Endodermal cell (in vitro differentiated cells): ENCODE results near the gene PRR20G. TPM values are rescaled to one million over a fixed set of nuclear protein-coding genes. Genes with fewer than 3 reads are reported as not detected.

ENCODE experiments used
- DNase-seq: peaks from one replicate; pipeline ENCODE4 v3.0.0-alpha.2; 2017
- H3K27ac ChIP-seq: 2 replicates; pipeline ENCODE4 v1.5.1; 2013; ENCODE audit warnings: mild to moderate bottlenecking, low read depth, low read length, moderate library complexity
- H3K27me3 ChIP-seq: 2 replicates; pipeline ENCODE4 v1.6.1; 2013; ENCODE audit warnings: mild to moderate bottlenecking, low read length, moderate library complexity; ENCODE audit not compliant: insufficient read depth, control insufficient read depth, poor library complexity, severe bottlenecking
- H3K36me3 ChIP-seq: 2 replicates; pipeline ENCODE4 v1.7.0; 2013; ENCODE audit warnings: mild to moderate bottlenecking, low read length, moderate library complexity; ENCODE audit not compliant: control insufficient read depth, insufficient read depth
- H3K4me1 ChIP-seq: one replicate; pipeline ENCODE4 v1.7.0; 2013; ENCODE audit warnings: low read length; ENCODE audit not compliant: control insufficient read depth, insufficient read depth
- H3K4me3 ChIP-seq: 2 replicates; pipeline ENCODE4 v1.5.1; 2013; ENCODE audit warnings: mild to moderate bottlenecking, low read length, moderate library complexity
- H3K9ac ChIP-seq: 2 replicates; pipeline ENCODE4 v1.6.1; 2013; ENCODE audit warnings: mild to moderate bottlenecking, low read length, moderate library complexity; ENCODE audit not compliant: poor library complexity, severe bottlenecking; ENCODE audit errors: extremely low read depth
- H3K9me3 ChIP-seq: 2 replicates; pipeline ENCODE4 v1.6.1; 2013; ENCODE audit warnings: mild to moderate bottlenecking, low read length, moderate library complexity; ENCODE audit not compliant: control insufficient read depth
- H3K27ac Mint-ChIP-seq: 2 replicates; pipeline ENCODE4 v1.8.0; 2020; ENCODE audit warnings: mixed read lengths
- H3K27me3 Mint-ChIP-seq: 2 replicates; pipeline ENCODE4 v1.8.0; 2021; ENCODE audit warnings: mild to moderate bottlenecking, mixed read lengths; ENCODE audit not compliant: insufficient read depth
- H3K36me3 Mint-ChIP-seq: 2 replicates; pipeline ENCODE4 v1.8.0; 2020; ENCODE audit warnings: low read depth, mixed read lengths
- H3K4me1 Mint-ChIP-seq: 2 replicates; pipeline ENCODE4 v1.8.0; 2020; ENCODE audit warnings: mixed read lengths
- H3K4me3 Mint-ChIP-seq: 2 replicates; pipeline ENCODE4 v1.8.0; 2020; ENCODE audit warnings: mild to moderate bottlenecking, moderate library complexity, mixed read lengths
- H3K9me3 Mint-ChIP-seq: 2 replicates; pipeline ENCODE4 v1.8.0; 2020; ENCODE audit warnings: mild to moderate bottlenecking, mixed read lengths
- CTCF ChIP-seq: fragments of 200-600 bp; sonication (generic); conservative IDR thresholded peaks from 2 replicates; pipeline ENCODE4 v1.5.0; 2021; ENCODE audit warnings: antibody characterized with exemption, mild to moderate bottlenecking
- WGBS, 2 experiments: methylation state at CpG; one replicate each; pipeline versions ENCODE4 v1.1.5 to v1.1.7; 2013; ENCODE audit warnings: missing lambda C conversion rate in 2 of 2, mixed read lengths in 1 of 2; ENCODE audit not compliant: insufficient coverage in 1 of 2, insufficient read length in 1 of 2; 5-methylcytosine and 5-hydroxymethylcytosine counted together
- total RNA-seq, 2 donors: library from RNA; stranded (reverse); fragmentation: NEBNext Ultra II Directional in 1 of 2; extraction: Animal tissue kit (Norgen Biotek cat#: 25700) in 1 of 2; gene quantifications; 2 replicates in 1 of 2; 3 replicates in 1 of 2; pipeline ENCODE4 v1.2.1, GENCODE V29; 2021

The PRR20G gene
- total RNA-seq, 2 donors from 2014 or later: not detected

GRCh38 chr3:127326341-127326740, 38.5 kb upstream of the PRR20G start:
- Histone ChIP-seq H3K4me1 (no peaks in the 10 kb centered on the region), H3K9ac (no peak overlapping the region), H3K27me3 (no peaks in the 10 kb centered on the region), H3K9me3 (peaks cover 13% of the 10 kb centered on the region), H3K36me3 (no peaks in the 10 kb centered on the region), H3K27ac (no peak overlapping the region), H3K4me3 (no peak overlapping the region)
- H3K27me3 Mint-ChIP-seq: peaks cover 20% of the 10 kb centered on the region
- no peak for DNase-seq
- H3K4me1 Mint-ChIP-seq: no peaks in the 10 kb centered on the region
- H3K4me3 Mint-ChIP-seq: no peak overlapping the region
- no peak for TF ChIP-seq CTCF
- peaks cover 5% of the 10 kb centered on the region for H3K9me3 Mint-ChIP-seq
- no peaks in the 10 kb centered on the region for H3K36me3 Mint-ChIP-seq
- H3K27ac Mint-ChIP-seq: no peak overlapping the region

DNA sequence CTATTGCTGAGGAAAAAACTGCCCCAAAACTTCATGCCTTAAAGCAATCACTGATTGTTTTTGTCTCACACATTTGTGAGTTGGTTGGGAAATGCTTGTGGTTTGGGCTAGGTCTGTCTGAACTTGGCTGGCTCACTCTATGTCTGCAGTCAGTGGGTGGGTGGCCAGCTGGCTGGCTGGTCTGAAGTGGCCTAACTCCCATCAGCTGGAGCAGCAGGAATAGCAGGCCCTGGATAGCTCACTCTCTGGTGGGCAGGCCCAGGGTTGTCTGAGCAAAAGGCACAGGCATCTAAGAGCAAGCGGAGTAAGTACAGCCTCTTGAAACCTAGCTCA, 37.7 kb upstream of the PRR20G start:
- no peak for TF ChIP-seq CTCF
- 78 to 90% methylated on average over 1 of the region's 1 CpG for WGBS, 2 experiments
- Histone ChIP-seq H3K9ac (no peak overlapping the region), H3K4me1 (no peaks in the 10 kb centered on the region), H3K9me3 (peaks cover 6% of the 10 kb centered on the region), H3K27ac (no peak overlapping the region), H3K27me3 (no peaks in the 10 kb centered on the region), H3K4me3 (no peak overlapping the region), H3K36me3 (no peaks in the 10 kb centered on the region)
- H3K4me1 Mint-ChIP-seq: no peaks in the 10 kb centered on the region
- DNase-seq: no peak
- peaks cover 20% of the 10 kb centered on the region for H3K27me3 Mint-ChIP-seq
- H3K27ac Mint-ChIP-seq: no peak overlapping the region
- H3K36me3 Mint-ChIP-seq: no peaks in the 10 kb centered on the region
- no peak overlapping the region for H3K4me3 Mint-ChIP-seq
- peaks cover 3% of the 10 kb centered on the region for H3K9me3 Mint-ChIP-seq

DNA sequence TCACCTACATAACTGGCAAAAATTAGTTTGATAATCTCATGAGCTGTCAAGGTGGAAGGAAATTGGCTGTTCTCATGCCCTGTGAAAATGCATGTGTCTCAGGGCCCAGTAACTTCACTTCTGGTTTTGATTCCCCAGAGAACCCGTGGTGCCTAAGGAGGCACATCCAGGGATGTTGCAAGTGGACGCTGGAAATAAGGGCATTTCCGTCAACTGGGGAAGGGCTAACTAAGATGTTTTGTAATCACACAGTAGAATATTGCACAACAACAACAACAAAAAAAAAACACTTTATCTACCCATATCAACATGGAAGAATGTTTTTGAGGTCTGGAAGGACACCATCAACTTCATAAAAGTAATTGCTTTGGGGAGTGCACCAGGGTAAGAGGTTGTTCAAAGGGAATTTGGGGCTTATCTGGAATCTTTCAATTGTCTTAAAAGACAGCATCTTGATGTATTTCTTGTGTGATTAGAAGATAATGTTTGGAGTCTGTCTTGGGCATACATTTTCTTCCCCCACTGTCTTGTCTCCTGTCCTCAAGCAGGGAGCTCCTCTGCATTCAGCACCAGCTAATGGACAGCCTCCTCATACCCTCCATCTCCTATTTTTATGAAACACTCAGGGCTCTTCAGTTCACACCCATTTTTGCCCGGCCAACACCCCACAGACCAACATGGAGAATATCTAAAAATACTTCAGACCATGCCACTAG, 37.2 kb upstream of the PRR20G start:
- DNase-seq: no peak
- Mint-ChIP-seq H3K36me3 (no peaks in the 10 kb centered on the region), H3K27me3 (peaks cover 17% of the 10 kb centered on the region), H3K4me3 (no peak overlapping the region), H3K4me1 (no peaks in the 10 kb centered on the region), H3K9me3 (no peaks in the 10 kb centered on the region), H3K27ac (no peak overlapping the region)
- WGBS, 2 experiments: 79% methylated on average over 4 of the region's 4 CpGs; no CpG with 5 or more reads in 1 of the 2 experiments
- Histone ChIP-seq H3K27ac (no peak overlapping the region), H3K9me3 (peaks cover 3% of the 10 kb centered on the region), H3K4me3 (no peak overlapping the region), H3K27me3 (no peaks in the 10 kb centered on the region), H3K9ac (no peak overlapping the region), H3K36me3 (no peaks in the 10 kb centered on the region), H3K4me1 (no peaks in the 10 kb centered on the region)
- TF ChIP-seq CTCF: no peak
